Measurements from ENCODE around the gene PPP1R3D.

- TF ChIP-seq CTCF (conservative IDR thresholded peaks at IDR 0.05; ENCODE audit: low read length) (no peak), EZH2phosphoT487 (IDR thresholded peaks at IDR 0.05; ENCODE audit: borderline replicate concordance, low read depth, low read length) (no peak)
Measured at GRCh38 chr20:59938221-59938620, 1.9 kb downstream of the PPP1R3D start.
